Skeletal muscle satellite cell (primary cell): ENCODE measurements around the gene PCGF1.

Source experiments
- H3K27me3 ChIP-seq: 2 replicates; pipeline ENCODE4 v1.7.0; 2013; ENCODE audit warnings: low read length; ENCODE audit not compliant: control insufficient read depth, insufficient read depth
- H3K36me3 ChIP-seq: 2 replicates; pipeline ENCODE4 v1.7.0; 2013; ENCODE audit warnings: mild to moderate bottlenecking, control low read depth, low read length; ENCODE audit not compliant: insufficient read depth
- H3K4me1 ChIP-seq: 2 replicates; pipeline ENCODE4 v1.7.0; 2013; ENCODE audit warnings: low read length; ENCODE audit not compliant: control insufficient read depth, insufficient read depth
- H3K4me2 ChIP-seq: 2 replicates; pipeline ENCODE4 v1.7.0; 2013; ENCODE audit warnings: mild to moderate bottlenecking, low read length
- H3K4me3 ChIP-seq: 2 replicates; pipeline ENCODE4 v1.7.0; 2013; ENCODE audit warnings: low read length
- H3K9ac ChIP-seq: 2 replicates; pipeline ENCODE4 v1.7.0; 2013; ENCODE audit warnings: mild to moderate bottlenecking, low read depth, low read length, moderate library complexity
- H3K9me3 ChIP-seq: replicated peaks from 2 replicates; pipeline ENCODE4 v1.7.0; 2013; ENCODE audit warnings: mild to moderate bottlenecking, control low read depth, low read length

Gene PCGF1

DNA sequence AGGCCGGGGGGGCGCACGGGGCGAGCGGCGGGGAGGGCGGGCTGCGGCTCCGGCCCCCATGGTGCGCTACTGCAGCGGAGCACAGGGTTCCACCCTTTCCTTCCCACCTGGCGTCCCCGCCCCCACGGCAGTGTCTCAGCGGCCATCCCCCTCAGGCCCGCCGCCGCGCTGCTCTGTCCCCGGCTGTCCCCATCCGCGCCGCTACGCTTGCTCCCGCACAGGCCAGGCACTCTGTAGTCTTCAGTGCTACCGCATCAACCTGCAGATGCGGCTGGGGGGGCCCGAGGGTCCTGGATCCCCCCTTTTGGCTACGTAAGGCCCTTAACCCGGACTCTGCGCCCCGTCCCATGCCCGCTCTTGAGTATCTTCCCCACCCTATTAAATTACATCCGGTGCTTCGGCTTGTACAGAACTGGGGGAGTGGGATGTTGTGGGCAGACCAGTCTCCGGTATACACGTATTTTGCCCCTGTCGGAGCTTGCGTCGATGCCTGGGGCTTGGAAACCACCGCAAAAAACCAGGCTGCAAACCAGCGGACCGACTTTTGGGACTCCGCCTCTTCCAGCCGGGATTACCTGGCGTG is 49.9 kb downstream of the PCGF1 start:
- no peaks in the 10 kb centered on the region for H3K9me3 ChIP-seq
- H3K4me2 ChIP-seq: peak overlapping the region; percentile 81
- peaks cover 25% of the 10 kb centered on the region for H3K4me1 ChIP-seq
- peaks cover 21% of the 10 kb centered on the region for H3K36me3 ChIP-seq
- H3K4me3 ChIP-seq: peak overlapping the region; percentile 67
- H3K27me3 ChIP-seq: no peaks in the 10 kb centered on the region
- H3K9ac ChIP-seq: peak overlapping the region; percentile 77

DNA sequence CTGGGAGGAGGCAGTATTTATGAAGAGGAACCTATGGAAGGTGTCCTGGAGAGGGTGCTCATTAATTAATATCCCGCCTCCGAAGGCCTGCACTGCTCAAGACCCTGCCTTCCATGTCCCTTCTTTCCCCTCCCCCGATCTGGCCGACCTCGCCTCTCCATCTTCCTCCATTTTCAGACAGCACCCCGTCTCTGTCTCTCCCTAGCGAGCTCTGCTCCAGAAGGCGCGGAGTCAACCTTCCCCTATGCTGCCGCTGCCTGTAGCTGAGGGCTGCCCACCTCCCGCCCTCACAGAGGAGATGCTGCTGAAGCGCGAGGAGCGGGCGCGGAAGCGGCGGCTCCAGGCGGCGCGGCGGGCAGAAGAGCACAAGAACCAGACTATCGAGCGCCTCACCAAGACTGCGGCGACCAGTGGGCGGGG is 50.4 kb downstream of the PCGF1 start:
- Histone ChIP-seq H3K4me1 (peaks cover 25% of the 10 kb centered on the region), H3K27me3 (no peaks in the 10 kb centered on the region), H3K4me3 (peak overlapping the region; percentile 67), H3K9me3 (no peaks in the 10 kb centered on the region), H3K36me3 (peaks cover 16% of the 10 kb centered on the region), H3K4me2 (peak overlapping the region; percentile 81), H3K9ac (peak overlapping the region; percentile 68)
